HG03460 (cell line): ENCODE data around the gene HEATR1.
"Not testable (repeated sequence)": the region's sequence is repeated elsewhere in the genome, so short reads cannot be mapped to it uniquely, and the experiment has no call there.

Source experiments
- ATAC-seq: cut with Tn5 transposase; IDR thresholded peaks from one replicate; pipeline ENCODE4 v1.9.1; 2021; ENCODE audit not compliant: unreplicated experiment

HEATR1 gene, protein sequence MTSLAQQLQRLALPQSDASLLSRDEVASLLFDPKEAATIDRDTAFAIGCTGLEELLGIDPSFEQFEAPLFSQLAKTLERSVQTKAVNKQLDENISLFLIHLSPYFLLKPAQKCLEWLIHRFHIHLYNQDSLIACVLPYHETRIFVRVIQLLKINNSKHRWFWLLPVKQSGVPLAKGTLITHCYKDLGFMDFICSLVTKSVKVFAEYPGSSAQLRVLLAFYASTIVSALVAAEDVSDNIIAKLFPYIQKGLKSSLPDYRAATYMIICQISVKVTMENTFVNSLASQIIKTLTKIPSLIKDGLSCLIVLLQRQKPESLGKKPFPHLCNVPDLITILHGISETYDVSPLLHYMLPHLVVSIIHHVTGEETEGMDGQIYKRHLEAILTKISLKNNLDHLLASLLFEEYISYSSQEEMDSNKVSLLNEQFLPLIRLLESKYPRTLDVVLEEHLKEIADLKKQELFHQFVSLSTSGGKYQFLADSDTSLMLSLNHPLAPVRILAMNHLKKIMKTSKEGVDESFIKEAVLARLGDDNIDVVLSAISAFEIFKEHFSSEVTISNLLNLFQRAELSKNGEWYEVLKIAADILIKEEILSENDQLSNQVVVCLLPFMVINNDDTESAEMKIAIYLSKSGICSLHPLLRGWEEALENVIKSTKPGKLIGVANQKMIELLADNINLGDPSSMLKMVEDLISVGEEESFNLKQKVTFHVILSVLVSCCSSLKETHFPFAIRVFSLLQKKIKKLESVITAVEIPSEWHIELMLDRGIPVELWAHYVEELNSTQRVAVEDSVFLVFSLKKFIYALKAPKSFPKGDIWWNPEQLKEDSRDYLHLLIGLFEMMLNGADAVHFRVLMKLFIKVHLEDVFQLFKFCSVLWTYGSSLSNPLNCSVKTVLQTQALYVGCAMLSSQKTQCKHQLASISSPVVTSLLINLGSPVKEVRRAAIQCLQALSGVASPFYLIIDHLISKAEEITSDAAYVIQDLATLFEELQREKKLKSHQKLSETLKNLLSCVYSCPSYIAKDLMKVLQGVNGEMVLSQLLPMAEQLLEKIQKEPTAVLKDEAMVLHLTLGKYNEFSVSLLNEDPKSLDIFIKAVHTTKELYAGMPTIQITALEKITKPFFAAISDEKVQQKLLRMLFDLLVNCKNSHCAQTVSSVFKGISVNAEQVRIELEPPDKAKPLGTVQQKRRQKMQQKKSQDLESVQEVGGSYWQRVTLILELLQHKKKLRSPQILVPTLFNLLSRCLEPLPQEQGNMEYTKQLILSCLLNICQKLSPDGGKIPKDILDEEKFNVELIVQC (N-terminal part only)

DNA sequence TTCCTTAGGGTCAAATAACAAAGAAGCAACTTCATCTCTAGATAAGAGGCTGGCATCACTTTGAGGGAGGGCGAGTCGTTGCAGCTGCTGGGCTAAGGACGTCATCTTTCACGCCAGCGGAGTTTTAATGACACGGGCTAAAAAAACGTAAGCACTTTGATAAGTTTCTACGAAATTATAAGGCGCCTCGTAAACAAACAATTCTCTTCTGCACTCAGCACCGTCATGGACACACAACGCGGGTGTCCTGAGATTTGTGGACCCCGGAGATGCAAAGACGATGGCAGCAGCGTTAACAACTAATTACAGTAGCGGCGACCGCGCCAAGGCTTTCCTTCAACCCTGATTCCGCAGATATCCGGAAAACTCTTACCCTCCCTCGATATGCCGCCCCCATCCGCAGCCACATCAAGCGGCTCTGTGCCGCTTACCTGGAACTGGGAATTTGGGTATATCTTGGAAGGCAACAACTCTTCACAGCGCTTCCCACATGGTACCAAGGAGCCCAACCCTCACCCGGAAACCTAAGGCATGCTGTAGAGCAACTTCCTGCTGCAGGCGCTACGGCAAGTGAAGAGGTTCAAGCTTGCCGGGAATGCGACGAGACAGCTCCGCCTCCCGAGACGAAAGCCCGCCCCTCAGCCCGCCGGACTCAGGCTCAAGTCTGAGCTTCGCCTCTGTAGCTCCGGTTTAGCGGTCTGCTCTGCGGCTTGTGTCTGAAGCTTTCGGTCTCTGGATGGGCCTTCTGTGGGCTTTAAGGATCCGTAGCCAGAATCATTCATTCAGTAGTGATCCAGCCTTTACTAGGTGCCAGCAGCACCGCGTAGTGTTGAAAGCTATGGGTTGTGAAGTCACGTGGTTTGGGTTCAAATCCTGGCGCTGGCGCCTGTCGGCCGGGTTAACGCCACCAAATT lies at the start of gene HEATR1:
Gene HEATR1, minus strand, starts transcription at position 526 of the 914 bp plus-strand sequence. Its CDS starts 421 bp downstream, at position 105.
- peak; percentile 98 for ATAC-seq

DNA sequence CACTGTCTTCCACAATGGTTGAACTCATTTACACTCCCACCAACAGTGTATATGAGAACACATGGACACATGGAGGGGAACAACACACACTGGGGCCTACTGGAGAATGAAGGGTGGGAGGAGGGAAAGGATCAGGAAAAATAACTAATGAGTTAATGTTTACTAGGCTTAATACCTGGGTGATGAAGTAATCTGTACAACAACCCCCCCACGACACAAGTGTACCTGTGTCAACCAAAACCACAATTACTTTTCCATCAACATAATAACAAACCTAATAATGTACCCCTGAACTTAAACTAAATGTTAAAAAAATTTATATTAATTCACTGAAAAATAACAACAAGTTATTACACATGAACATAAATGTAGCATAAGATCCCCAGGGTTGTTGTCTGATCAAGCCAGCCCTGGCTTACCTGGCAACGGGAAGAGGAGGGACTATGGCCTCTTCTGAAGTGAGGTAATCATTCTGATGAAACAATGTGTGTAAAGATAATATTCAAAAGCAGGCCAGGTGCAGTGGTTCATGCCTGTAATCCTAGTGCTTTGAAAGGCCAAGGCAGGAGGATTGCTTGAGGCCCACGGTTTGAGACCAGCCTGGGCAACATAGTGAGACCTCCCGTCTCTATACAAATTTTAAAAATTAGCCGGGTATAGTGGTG lies 40.8 kb upstream of the HEATR1 start:
- ATAC-seq, result no peak

DNA sequence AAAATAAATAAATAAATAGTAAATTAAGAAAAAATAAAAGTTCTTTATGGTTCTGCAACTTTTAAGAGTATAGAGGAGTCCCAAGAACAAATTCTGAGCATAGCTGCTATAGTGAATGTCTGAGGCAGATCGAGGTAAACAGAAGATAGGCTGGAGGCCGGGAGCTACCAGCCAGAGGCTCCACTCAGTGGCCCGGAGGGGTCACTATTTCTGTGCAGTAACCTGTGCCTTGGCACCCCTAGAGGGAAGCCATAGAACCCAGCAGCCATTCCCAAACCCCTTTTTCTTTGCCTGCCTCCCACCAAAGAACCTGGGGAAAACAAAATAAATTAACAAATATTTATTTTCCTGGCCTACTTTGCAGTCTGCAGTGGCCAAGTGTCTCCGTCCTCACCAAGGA lies 38.4 kb upstream of the HEATR1 start:
- ATAC-seq, result no peak

DNA sequence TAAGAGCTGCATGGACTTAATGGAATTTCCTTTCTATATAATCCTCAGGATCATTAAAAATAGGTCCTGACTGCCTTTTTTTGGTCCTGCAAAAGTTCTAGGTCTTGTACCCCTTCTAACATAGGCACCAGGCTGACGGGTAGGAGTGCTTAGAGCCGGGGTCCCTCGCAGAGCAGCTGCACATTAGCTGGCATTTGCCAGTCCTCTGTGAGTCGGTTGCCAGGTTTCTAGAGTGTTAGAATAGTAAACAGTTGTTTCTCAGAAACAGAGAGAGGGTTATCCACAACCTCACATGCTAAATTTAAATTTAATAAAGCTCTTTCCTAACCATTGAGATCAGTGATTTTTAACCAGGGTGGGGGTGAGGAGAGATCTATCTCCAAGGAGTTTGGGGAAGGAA lies 35.4 kb upstream of the HEATR1 start:
- no peak for ATAC-seq

DNA sequence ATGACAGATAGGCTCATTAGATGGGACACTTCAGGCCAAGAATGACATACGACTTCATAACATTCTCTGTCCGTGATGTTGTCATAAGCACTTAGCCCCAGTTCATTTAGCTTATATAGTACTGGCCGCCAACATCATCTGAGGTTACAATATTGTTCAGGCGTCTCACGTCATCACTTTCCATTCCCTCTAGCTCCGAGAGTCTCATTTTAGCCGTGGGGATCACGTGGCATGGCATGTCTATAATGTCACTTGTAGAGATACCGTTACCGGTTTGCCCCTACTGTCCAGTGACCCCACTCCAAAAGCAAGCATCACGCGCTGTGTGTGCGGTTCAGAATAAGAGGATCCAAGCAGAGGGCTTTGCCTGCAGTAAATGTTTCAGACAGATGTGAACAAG lies 34.6 kb upstream of the HEATR1 start:
- no peak for ATAC-seq

DNA sequence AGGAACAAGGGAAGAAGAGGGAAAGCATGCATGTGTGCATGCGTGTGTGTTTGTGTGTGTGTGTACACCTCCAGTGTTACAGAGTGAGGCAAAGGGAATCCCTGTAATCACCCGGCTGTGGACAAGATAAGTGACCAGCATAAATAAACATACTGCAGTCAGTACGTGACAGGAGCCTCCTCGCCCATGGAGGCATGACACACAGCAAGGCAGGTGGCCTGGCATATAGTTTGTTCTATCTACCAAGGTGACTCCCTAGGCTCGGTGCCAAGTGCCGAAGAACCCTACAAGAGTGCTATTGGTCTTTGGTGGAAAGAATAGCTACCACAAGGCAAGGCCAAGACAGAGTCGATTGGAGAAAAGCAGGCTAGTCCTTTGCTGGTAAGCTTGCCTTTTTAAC lies 31.7 kb upstream of the HEATR1 start:
- ATAC-seq, result no peak

DNA sequence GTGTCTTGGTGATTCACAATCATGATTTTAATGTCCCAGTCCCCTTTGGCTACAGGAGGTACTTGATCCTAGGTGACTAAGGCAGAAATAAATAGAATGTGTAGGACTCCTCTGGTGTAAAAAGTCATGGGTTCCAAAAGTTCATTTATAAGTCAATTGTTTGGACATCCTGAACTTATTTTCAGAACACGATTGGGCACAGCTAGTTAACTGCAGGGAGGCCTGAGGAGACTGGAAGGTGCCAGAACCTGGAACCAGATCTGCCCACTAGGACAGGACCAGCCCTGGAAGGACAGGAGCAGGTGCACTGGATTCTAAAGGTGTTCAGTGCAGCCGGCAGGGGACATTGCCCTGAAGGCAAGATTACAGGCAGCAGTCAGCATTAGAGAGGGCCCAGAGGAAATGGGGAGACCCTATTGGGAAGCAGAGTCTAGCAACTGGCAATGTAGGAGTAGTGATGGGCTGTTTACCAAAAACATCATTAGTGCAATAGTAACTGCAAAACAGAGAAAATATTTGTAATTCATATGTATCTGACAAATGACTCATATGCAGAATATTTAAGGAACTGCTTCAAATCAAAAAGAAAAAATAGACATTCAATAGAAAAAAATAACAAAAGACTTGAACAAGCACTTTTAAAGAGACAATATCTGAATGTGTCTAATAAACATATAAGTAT lies 23.6 kb upstream of the HEATR1 start:
- no peak for ATAC-seq

DNA sequence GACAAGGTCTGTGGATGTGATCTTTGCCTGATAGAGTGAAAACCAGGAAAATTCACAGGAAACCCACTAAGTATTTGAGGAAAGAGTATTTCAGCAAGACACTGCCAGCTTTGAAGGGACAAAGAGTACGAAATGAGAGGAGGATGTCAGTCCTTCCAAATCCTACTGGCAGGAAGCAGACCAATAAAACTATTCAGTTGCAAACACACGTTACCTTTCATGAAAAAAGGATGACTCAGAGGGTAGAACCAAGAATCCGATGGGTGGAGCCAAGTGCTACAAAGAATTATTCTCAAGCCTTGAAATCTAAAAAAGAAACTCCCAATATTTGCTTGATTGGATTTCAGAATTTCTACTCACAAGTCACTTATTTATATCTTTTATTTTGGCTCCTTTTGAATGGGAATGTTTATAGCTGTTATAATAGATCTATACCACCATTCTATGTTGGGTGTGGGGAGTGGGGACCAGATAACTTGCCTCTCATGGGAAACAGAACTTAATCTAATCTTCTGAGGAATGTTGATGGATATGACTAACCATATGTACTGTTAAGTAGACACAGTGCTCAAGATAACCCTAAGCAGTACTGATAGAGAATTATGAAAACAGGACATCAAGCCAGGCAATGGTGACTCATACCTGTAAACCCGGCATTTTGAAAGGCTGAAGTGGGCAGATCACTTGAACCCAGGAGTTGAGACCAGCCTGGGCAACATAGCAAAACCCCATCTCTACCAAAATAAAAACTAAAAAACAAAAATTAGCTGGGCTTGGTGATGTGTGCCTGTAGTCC lies 19.3 kb upstream of the HEATR1 start:
- ATAC-seq, result no peak

DNA sequence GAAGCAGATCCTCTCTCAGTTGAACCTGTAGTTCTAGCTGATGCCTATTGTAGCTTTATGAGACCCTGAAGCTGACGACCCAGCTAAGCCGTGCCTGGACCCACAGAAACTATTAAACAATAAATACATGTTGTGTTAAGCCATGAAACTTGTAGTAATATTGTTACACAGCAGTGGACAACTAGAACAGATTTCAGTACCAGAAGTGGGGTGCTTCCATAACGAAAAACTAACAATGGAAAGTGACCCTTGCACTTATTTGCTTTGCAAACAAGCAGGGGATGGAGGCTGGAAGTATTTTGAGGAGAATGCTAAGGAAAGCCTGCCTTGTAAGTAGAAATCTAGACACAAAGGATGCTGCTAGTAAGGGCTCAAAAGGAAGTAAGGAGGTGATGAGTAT lies 18.1 kb upstream of the HEATR1 start:
- ATAC-seq, result no peak

DNA sequence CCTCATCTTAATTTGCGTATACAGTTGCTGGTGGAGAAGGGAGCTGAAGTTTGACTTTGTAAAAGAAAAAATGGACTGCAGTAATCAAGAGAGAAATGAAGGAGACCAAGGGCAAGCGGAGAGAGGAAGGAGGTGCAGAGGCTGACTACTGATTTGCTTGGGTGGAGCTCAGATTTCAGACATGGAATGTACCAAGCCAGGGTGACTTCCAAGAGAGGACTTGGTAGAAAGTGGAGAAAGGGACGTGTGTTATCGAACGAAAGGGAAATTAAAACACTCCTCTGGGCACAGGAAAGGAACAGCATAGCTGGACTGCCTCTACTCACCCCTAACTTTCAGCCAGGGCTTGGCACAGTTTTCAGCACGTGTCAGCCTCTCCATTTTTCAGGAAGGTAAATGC lies 15.1 kb upstream of the HEATR1 start:
- ATAC-seq, result no peak

DNA sequence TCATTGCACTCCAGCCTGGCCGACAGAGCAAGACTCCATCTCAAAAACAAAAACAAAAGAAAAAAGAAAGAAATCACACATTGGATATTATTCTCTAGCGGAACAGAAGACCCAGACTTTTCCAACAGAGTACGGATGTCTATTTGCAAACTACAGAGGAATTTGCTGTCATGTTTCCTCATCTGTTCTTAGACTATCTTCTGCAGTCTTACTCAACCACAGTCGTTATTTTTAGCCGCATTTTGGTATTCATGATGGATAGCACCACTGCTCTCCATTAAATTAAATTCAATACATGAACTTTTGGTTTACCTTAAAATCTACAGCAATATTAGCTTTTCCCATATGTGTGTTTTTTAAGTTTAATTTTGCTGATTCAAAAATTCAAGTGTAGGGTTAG lies 14.2 kb upstream of the HEATR1 start:
- ATAC-seq, result no peak

DNA sequence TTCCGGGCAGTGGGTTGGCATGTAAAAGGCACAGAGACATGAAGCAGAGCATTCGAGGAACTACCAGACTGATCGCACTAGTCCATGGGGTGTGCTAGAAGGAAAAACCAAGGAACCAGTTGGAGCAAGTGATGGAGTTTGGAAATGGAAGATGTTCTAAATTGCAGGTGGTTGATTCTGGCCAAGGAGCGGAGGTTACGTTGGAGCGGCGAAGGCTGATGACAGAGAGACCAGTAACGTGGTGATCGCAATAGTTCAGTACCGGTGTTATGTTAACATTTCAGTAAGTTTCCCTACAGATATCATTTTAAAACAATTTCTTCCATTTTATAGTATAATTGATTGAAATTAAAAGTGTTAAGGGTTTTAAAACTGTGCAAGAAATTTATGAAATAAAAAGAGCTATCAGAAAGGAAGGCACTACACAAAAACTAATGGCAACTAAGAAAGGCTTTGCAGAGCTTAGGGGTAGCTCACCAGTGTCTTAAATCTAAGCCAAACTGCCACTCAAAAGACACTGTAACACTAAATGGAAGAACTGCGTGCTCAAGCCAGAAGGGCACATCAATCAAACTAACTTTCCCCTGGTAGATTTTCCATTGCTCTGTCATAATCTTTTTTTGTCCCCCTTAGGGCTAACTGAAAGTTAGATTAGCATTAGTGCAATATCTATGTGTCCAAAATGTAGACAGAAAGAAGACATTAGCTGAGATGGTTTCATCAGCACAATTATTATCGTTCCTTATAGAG lies 11.3 kb upstream of the HEATR1 start:
- ATAC-seq, result no peak

DNA sequence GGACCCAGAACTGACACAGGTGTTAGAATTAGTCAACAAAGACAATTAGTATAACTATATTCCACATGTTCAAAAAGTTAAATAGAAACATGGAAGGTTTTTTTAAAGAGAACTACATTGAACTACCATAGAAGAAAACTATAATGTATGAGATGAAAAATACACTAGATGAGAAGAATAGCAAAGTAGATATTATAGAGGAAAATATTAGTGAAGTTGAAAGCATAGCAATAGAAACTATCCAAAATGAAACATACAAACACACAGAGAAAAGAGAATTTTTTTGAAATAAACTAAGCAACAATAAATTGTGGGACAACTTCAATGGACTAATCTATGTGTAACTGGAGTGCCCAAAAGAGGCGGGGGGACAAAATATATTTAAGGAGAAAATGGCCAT lies 8.0 kb upstream of the HEATR1 start:
- no peak for ATAC-seq

DNA sequence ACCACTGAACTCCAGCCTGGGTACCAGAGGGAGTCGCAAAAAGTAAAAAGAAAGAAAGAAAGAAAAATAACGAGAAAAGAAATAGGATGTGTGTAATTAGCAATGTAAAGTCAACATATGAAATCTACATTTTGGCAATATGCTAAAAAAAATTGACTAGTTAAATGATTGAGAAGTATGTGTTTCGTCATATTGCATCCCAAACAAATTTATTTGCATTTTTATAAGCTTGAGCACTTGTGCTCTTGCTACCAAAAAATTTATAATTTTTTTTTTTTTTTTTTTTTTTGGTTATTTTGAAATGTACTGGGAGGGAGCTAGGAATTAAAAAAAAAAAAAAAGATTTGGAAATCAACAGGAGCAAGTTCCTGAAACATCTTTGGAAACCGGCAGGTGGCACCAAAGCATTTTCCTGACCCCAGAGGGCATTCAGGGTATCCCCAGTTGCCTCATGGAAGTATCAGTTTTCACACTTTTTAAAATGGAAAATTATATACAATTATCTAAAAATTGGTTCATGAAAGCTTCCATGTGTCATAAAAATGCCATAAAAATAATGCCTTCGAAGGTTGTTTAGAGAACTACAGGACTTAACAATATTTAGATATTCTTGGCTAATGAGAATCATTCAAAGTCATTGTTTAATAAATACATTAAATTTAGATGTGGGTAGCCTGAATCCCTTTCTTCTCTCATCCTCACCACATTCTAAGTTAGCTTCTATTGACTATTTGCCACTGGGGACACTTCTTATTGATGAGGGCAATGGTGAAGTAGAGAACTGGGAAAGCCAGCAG lies 4.8 kb upstream of the HEATR1 start:
- no peak for ATAC-seq

DNA sequence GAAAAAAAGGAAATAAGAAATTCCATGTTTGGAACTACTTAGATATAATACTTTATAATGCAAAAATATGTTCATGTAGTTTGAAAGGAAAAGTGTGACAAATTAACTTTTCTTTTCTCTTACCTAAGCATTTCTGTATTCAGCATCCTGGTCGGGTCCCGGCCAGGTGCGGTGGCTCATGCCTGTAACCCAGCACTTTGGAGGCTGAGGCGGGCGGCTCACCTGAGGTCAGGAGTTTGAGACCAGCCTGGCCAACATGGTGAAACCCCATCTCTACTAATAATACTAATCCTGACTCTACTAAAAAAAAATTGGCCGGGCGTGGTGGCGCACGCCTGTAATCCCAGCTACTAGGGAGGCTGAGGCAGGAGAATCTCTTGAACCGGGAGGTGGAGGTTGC lies 3.3 kb upstream of the HEATR1 start:
- not testable (repeated sequence) for ATAC-seq

DNA sequence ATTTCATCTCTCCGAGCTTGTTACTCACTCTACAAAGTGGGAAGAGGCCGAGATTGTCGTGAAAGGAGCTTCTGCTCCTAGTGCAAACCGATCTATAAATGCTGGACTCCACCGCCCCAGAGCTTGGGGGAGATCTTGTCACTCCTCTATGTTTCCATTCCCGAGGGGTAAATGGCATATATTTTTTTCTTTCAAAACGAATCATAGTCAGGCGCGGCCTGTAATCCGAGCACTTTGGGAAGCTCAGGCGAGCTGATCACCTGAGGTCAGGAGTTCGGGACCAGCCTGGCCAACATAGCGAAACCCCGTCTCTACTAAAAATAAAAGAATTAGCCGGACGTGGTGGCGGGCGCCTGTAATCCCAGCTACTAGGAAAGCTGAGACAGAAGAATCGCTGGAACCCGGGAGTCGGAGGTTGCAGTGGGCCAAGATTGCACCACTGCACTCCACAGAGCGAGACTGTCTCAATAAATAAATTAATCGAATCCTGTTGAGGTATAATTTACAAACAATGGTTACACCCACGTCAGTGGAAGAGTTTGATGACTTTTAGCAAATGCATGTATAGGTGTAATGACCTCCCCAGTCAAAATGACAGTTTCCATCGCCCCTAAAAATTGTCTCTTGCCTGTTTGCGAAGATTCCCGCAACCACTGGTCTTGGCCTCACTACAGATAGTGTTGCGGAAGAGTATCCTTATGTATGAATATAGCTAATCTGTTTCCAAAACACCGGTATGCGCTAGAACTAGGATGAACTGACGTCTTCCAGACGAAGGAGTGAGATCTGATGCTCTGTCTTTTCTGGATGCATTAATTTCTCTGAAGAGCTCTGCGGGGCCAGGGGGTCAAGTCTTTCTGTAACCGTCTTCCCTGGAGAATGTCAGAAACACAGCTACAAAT lies 840 bp upstream of the HEATR1 start:
- ATAC-seq, result no peak
